GM12801 (cell line): Measurements from ENCODE around the gene RAB15.

Source experiments
- CTCF ChIP-seq: IDR thresholded peaks from one replicate; pipeline ENCODE4 v1.5.1; 2011; ENCODE audit warnings: control low read depth; ENCODE audit not compliant: insufficient read length; ENCODE audit errors: extremely low read depth

Gene RAB15

GRCh38 chr14:64934338-64934929, 37.7 kb downstream of the RAB15 start:
- TF ChIP-seq CTCF: no peak

- no peak for TF ChIP-seq CTCF
Observed at GRCh38 chr14:64932231-64932630, 39.9 kb downstream of the RAB15 start.

GRCh38 chr14:64931123-64931522, 41.0 kb downstream of the RAB15 start:
- no peak for TF ChIP-seq CTCF

- TF ChIP-seq CTCF: no peak
Observed at GRCh38 chr14:64930085-64930843, 41.9 kb downstream of the RAB15 start.

- no peak for TF ChIP-seq CTCF
Observed at GRCh38 chr14:64929014-64929359, 43.1 kb downstream of the RAB15 start.

- TF ChIP-seq CTCF: no peak
Observed at GRCh38 chr14:64928239-64929013, 43.7 kb downstream of the RAB15 start.

- TF ChIP-seq CTCF: no peak
Observed at GRCh38 chr14:64927031-64927430, 45.1 kb downstream of the RAB15 start.
